Right lung (tissue), 5 donors: Measurements from ENCODE around the gene MAPT. TPM values are rescaled to one million over a fixed set of nuclear protein-coding genes. Genes with fewer than 3 reads are reported as not detected.
A peak's percentile ranks its signal among the peaks of the same experiment; 100 is the strongest.
"Not testable (repeated sequence)": the region's sequence is repeated elsewhere in the genome, so short reads cannot be mapped to it uniquely, and the experiment has no call there.

Experiments
- DNase-seq, 2 donors: peaks; one replicate each; pipeline ENCODE4 v3.0.0-alpha.2; 2013
- polyA plus RNA-seq, 5 donors: library from polyadenylated mRNA; unstranded; fragments of 120-200 nt; gene quantifications; one replicate each; pipeline versions ENCODE4 v1.2.1 to v1.2.3, GENCODE V29; 2013; ENCODE audit warnings: inconsistent platforms in 1 of 5, low replicate concordance in 1 of 5; ENCODE audit not compliant: insufficient read length in 5 of 5, insufficient read depth in 1 of 5

The MAPT gene
- polyA plus RNA-seq, 5 donors: 4.6 to 7.1 (median 4.7) TPM

DNA sequence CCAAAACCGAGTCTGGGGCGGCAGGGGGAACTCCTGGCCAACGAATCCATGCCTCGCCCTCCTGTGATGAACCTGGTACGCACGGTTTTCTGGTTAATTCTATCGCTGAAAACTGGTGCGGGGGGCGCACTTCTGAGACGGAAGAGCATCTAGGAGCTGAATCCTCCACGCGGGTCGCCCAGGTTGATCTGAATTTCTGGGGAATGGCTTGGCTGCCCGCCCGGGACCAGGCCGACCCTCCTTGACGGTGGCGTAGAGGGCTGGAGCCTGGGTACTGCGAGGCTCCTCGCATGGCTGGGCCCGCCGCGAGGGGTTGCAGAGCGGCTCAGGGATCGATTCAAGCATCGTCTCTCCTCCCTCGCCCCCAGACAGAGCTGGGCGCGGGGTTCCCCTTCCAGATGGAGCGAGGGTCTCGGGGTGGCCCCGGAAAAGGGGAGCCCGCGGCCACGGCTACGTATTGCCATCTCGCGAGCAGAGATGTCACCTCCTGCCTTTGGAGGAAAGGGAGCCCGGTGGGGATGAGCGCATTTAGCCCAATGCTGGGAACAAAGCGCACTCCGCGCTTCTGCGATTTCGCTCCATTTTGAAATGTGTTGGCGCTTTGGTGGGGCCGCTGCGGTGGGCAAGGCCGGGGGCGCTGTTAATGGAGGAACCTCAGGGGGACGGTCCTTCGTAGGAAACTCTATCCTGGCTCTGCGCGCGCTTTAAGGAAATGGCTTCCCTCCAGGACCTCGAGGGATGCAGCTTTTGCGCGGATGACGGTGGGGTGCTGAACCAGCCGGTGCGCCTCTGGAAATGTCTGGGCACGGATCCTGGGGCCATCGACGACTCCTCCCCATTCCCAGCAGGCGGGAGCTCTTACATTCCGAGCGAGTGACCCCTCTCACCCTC is 2.7 kb downstream of the MAPT start:
- DNase-seq: no peak

DNA sequence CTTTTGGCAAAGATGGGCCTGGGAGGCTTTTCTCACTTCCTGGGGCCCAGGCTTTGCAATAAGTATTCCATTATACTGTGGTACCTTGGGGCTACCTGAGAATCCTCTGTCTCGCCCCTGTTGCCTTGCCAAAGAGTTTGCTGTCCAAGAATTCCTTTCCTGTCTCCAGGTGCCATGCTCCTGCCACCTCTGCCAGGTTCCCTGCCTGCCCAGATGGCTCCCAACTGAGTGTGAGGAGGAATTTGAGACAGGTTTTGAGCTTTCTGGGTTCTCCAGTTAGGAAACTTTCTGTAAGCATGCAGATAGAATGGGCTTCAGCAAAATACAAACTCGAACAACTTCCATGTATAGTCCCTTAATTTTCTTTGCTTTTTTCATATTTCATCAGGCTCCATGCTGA is 5.8 kb downstream of the MAPT start:
- DNase-seq: no peak

DNA sequence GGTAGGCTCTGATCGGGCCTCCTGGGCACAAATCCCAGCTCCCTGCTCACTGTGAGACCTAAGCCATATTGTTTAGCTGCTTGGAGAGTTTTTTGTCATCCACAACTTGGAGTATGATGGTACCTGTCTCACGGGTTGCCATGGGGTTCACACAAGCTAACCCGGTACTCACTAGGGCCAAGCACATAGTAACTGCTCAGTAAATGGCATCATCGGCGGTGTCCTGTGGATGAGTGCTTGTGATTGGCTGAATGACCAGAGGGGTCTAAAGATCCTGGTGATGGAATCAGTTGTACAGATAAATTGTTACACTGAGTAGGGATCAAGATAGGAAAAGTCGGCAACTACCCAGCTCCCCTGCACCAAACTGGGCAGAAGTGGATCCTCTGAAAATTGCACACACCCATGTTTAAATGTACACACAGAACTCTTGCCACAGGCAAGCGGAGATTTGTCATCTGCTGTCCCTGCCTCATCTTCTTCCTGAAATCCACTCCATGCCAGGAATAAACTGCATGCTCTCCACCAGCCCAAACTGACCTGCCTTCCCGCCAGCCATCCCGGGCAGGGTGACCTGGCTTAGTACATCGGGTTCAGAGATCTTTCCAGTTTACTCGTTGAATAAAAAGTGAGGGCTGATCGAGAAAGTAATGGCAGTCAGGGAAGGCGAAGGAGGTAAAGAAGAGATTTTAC is 6.5 kb downstream of the MAPT start:
- no peak for DNase-seq

DNA sequence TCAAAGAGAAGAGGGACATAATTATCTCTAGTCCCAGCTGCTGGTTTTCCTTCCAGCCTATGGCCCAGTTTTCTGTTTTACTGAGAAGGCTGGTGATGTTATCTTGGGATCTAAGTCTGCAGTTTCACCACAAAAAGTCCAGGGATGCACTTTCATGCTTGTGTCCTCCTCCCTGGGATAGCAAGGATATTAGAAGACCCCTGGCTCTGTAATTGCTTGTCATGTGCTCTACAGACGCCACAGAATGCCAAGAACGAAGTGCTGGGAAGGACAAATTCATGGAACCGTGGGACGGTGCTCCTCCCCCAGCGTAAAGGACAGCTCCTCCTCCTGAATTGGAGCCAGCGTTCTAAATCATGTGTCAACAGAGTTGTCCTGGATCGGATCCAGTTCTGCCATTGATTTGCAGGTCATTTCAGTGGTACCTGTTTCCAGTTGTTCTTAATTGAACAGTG is 8.6 kb downstream of the MAPT start:
- DNase-seq: no peak

DNA sequence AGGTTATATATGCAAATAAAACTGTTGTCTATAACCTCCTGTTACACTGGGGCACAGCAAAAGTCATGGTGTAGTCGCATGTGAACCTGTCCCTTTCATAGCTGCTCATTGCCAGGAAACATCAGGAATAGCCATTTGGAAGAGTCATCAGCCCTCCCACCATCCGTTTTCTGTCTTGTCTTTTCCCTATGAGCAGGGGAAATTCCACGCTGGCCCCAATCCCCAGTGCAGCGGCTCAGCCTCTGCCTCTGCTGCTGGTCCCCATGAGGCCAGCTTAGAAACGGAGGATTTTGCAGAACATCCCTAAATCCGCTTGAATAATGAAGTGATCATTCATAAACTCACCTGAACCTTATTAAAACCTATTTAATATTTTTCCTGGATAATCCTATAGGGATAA is 10.5 kb downstream of the MAPT start:
- DNase-seq: no peak

DNA sequence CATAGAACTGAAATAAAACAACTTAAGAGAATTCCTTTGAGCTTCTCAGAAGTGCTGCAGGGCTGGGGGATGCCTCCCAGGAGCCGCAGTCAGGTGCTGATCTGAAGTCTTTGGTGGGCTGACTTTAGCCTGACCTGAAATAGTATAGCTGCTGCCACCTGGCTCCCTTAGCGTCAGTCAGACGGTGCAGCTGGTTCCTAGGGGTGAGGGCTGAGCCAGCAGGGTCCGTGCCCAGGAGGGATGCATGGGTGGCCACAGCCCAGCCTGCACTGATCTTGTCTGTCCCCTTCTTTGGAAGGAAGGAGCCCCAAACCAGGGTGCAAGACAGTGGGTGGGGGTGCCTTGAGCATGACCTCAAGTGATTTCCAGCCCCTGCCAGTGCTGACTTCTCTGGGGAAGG is 11.5 kb downstream of the MAPT start:
- DNase-seq: no peak

DNA sequence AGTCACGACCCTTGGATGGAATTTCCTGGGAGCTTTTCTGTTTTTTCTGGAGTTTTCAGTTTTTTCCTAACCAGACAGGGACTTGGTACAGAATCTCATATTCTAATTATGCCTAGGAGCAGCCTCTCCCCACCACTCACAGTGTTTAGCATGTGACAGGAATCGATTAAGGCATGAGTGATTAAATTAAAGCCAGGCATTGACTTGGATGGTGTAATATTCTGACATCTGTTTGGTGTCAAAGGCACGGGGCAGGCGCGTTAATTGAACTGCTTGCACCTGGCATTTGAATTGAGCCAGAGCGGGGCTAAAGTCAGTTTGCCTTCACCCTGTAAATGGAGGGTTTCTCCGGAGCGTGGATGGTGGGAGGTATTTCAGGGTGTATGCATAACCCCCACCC is 11.9 kb downstream of the MAPT start:
- no peak for DNase-seq

DNA sequence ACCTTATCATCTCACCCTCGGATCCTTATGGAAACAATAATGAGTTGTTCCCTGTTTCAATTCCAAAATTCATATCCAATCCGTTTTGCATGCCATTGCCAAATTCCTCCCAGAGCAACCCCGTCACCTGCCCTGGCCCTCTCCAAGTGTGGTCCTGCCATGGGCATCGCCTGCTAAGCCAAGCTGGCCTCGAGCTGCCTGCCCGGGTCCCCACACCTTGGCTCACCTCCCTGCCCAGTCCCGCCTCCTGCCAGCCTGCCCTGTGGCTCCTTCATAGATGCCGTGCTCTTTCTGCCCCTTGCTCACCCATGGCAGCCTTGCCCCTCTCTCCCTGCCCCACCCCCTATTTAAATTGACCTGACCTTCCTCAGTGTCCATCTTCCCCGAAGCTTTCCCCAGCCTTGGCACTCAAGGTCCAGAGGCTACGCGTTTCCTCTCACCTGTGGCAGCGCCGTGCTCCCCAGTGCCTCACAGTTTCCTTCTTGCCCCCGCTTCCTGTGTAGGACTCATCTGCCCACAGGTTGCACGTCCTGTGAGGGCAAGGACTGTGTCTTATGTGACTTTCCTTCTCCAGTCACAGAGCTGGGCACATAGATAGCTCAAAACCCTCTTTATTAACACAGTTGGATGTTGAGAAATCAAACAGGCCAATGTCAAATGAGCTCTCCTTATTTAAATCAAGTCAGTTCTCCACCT is 12.7 kb downstream of the MAPT start:
- no peak for DNase-seq

DNA sequence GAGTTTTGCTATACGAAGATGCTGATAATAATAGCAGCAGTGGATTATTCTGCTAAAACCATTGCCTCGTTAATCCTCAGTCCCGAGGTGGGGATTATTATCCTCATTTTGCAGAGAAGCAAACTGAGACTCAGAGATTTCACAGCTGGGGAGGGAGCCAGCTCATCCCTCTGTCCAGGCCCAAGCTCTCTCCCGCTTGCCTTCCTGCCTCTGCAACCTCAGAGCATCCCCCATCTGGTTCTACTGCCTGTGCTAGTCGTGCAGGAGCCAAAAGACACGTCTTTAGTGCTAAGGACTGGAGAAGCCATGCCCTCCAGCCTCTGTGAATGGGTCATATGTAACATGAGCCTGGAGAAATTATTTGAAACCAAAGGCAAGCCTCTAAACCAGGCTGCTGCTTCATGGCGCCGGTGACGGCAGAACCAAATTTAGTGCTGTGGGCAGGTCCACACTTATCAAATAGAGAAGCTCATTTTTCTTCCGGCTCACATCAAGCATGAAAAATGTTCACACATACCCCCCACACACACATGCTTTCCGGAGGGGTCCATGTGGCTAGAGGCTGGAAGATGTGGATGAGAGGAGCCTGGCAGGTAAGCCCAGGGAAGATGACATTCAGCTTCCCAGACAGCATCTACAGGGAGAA is 13.5 kb downstream of the MAPT start:
- no peak for DNase-seq

DNA sequence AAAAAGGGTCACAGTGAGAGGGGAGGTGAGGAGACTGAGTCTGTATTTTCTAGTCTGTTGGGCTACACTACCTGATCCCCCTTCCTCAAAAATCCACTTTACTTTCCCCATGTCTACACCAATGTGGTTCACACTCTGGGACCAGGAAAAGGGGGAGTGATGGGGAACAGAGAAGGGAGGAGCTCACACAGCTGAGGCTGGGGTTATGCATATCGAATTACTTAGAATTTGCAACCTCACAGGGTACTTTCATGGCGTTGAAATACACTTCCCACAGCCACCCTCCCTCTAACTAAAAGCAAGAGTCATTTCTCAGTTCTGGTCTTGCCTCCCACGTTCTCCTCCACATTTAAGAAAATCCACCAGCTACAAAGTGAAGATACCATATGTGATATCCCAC is 14.1 kb downstream of the MAPT start:
- DNase-seq: no peak

DNA sequence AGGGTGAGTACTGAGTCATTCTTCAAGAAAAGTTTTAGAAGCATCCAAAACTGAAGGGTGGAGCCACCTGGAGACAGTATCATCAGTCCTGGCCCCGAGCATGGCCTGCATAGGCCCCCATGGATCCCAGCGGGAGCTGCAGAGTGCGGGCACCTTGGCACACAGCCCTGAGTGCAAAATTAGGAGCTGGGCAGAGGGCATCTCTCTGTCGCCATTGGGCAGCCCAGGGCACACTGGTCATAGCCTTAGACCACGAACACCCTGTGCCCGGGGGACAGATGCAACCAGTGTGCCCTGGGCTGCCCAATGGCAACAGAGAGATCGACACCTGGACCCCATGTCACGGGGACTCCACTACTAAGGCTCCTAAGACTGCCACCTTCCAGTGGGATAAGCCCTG is 14.6 kb downstream of the MAPT start:
- DNase-seq: no peak

DNA sequence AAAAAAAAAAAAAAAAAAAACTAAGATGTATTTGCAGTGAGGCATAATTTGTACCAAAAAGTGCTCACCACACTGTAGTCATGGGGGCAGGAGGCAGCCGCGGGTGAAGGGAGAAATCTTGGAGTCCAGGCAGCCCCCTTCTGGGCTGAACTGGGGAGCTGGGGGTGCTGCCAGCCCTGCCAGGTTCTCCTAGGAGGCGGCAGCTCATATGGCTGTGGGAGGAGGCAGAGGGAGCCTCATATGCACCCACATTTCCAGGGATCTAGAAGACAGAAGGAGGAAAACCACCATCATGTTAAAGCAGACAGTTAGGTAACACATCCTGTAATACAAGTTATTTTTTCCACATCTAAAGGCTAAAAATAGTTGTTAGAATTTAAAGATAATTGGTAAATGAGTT is 16.3 kb downstream of the MAPT start:
- no peak for DNase-seq

DNA sequence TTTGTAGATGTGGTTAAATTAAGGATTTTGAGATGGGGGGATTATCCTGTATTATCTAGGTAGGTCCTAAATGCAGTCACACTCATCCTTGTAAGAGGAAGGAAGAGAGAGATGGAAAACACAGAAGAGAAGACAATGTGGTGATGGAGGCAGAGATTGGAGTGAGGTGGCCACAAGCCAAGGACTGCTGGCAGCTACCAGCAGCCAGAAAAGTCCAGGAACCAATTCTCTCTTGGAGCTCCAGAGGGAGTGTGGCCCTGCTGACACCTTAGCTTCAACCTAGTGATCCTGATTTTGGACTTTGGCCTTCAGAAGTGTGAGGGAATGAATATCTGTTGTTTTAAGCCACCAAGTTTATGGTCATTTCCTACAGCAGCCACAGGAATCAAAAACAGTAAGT is 18.0 kb downstream of the MAPT start:
- no peak for DNase-seq

DNA sequence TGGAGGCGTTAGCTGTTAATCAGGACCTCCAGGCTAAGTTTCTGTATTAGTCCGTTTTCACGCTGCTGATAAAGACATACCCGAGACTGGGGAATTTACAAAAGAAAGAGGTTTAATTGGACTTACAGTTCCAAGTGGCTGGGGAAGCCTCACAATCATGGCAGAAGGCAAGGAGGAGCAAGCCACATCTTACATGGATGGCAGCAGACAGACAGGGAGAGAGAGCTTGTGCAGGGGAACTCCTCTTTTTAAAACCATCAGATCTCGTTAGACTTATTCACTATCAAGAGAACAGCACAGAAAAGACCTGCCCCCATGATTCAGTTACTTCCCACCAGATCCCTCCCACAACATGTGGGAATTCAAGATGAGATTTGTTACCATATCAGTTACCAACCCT is 18.7 kb downstream of the MAPT start:
- not testable (repeated sequence) for DNase-seq

DNA sequence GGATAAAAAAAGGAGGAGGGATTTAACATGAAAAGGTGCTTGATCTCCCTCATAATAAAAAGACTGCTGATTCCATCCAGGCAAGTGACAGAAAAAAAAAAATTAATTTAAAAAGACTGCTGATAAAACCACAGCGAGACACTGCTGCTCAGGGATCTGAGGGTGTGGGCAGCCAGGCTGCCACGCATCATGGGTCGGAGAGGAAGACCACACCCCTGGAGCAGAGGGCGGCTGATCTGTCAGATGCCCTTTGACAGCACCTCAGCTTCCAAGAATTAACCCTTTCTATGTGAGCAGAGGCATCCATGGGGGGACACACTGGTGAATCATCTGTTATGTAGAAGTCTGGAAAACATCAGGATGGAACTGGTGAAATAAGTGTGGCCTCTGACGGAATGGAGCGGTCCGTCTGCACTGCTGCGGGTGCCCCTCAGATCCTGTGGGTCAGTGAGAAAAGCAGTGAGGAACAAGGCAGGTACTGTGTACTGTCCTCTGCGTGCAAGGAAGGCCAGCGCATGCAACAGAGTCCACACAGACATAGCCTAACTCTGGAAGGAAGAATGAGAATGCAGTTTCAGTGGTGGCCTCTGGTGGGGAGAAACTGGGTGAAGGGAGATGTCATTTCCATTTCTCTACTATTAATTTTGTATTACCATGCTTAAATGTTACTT is 19.8 kb downstream of the MAPT start:
- no peak for DNase-seq

DNA sequence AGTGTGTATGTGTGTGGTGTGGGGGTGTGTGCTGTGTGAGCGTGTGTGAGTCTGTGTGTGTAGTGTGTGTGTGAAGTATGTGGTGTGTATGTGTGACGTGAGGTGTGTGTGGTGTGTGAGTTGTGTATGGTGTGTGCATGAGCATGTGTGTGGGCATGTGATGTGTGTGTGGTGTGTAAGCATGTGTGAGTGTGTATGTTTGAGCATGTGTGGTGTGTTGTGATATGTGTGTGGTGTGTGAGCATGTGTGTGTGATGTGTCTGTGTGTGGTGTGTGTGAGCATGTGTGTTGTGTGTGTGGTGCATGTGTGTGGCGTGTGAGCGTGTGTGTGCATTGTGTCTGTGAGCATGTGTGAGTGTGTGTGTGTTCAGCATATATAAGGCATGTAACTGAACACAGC is 20.9 kb downstream of the MAPT start:
- DNase-seq: no peak

DNA sequence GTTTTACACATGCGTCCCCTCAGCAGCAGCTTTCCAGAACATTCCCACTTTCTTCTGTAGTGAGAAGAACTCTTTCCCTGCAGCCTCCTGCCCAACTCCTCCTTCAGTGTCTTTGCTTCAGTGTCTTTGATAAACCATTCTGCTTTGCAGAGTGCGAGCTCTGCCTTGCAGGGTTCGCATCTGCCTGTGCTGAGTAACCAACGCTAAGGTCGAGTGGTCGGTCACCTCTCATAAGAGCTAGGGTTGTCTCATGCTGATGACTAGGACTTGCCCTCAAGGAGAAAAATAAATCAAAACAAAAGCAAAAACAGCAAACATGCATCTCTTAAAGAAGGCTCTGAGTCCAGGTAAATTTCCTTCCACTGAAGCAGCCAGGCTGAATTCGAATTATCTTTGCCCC is 22.7 kb downstream of the MAPT start:
- DNase-seq: no peak

DNA sequence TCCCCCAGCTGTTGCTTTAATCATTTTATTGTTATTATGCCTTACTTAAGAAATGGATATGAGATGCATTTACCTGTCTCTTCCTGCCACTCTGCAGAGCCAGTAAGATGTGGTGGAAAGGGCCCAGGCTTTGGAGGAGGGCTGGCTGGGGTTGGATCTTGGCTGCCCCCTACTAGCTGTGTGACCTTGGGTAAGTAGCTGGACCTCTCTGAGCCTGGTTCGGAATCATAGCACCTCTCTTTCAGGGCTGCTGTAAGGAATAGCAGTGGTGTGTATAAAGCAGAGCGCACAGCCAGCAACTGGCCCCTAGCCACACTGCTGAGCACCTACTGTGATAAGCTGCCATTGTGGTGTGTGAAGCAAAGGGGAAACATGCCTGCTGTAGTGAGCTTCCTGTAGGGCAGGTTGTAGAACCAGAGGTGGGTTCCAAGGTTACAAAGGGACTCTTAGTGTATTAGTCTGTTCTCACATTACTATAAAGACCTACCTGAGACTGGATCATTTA is 23.9 kb downstream of the MAPT start:
- DNase-seq: no peak

DNA sequence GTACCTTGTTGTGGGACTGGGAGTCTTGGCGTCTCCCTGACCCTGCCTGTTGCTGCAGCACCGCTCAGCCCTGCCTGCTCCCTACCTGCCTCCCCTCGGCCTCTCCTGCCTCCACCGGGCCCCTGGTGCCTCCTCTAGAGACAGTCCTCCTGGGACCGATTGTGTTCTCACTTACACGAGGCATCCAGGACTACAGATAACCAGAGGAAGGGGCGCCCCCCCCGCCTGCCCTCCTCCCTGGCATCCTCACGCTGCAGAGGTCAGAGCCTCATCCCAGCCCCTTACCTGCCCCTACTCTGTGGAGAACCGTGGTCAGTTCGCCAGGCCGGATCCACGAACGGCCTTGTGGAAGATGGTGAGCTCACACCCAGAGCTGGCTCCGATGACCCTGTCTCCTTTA is 24.8 kb downstream of the MAPT start:
- DNase-seq: no peak

DNA sequence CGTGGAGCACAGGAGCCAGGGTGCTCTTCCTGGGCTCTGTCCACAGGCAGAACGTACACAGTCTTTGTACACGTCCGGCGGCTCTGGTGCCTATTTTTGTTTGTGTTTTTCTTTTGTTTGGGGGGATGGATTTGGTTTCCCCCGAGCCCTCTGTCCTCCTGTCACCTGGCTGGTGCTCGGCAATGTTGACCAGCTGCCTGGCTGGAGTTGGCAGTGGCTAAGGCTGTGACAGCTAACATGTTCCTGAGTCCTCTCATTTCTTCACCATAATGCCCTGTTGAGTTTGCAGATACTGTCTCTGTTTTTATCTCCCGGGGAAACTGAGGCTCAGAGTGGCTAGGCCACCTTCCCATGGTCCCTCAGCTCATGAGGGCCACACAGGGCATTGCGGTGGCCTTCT is 25.7 kb downstream of the MAPT start:
- no peak for DNase-seq

DNA sequence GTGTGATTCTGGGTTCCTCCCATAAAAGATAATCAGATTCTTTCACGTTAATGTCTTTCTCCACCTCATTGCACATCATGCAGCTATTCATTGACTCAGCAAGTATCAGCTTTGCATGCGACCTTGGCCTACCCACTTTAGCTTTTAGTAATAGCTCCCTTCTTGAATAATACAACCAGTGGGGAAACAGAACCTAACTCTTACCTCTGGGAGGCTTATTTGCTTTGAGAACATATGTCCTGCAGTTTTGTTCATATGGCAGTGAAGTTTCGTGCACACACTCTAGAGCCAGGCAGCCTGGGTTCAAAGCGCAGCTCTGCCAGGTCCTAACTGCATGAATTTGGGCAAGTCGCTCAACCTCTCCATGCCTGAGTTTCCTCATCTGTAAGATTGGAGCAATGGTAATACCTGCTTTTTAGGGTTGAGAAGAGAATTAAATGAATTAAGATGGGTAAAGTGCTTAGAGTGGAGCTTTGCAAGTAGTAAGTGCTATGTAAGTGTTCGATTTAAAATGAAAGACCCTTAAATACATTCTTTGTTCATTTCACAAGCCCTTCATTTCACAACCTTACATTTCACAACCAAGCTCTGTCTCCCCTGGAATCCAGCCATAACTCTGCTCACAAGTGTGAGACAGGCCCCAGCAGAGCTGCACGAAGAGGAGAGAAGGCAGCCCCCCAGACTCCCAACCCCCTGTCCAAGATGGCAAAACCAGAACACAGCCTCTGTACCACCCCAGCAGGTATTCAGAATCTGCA is 29.3 kb downstream of the MAPT start:
- peak; percentile 53 to 72 for DNase-seq
